Heart left ventricle (tissue), 13 donors: Measurements from ENCODE around the gene XIAP.

ENCODE experiments used
- POLR2A ChIP-seq, 2 donors: fragments of 450-650 bp; IDR thresholded peaks; one replicate each; pipeline ENCODE4 v1.6.1; 2017; ENCODE audit warnings: antibody characterized with exemption in 2 of 2, mild to moderate bottlenecking in 2 of 2, moderate library complexity in 2 of 2
- TF ChIP-seq, protein P1 (sequence below), 12 donors: fragments of 200-600 bp; sonication (generic) in 4 of 12; IDR thresholded peaks; one replicate each; pipeline versions ENCODE4 v1.5.0 to v1.8.0; 2018 to 2022; ENCODE audit warnings: antibody characterized with exemption in 12 of 12, mild to moderate bottlenecking in 5 of 12
- donor health status: ischemic (EF 13 %, LVEDD 7.1; RV severe dilation, severe dysfunction).
- donor health status: DM: no; HTN: yes; CAD: no.
- donor health status: DM: no; HTN: no; CAD: no.
- donor health status: ischemic (EF 25% LVEDD 6.9; RV normal size, moderate dysfunction).
- donor health status: ischemic (EF 25% LVEDD 5.7; RV mildly dilated, moderate dysfunction).
- donor health status: ischemic (EF 35%, LVEDD 5.7; RV mildly dilated, moderate dysfunction).
- donor health status: nonischemic (EF 11% LVEDD 7.7; RV severe dilation, severe dysfunction).
- donor health status: DM: yes; HTN: yes; CAD: no.
- donor health status: PGD.
- donor health status: ischemic (EF 29% LVEDD 5.4; RV normal size, mild dysfunction).
- donor health status: nonischemic (EF 23%, LVEDD 6.1; RV moderate dilation, normal function).

DNA sequence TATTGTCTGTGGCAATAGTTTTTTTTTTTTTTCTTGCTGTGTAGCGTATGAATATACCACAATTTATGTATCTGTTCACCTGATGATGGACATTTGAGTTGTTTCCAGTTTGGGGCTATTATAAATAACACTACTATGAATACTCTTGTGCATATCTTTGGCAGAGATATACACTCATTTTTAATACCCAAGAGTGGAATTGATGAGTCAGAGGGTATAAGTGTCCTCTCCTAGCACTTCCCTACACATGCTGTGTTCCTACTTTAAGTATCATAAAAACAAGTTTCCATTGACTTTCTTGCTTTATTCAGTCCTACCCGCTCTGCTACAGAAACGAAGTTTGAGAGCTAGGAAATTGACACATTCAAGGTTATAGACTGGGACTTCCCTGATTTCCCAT, 39.8 kb downstream of the XIAP start:
- TF ChIP-seq, protein P1, sequence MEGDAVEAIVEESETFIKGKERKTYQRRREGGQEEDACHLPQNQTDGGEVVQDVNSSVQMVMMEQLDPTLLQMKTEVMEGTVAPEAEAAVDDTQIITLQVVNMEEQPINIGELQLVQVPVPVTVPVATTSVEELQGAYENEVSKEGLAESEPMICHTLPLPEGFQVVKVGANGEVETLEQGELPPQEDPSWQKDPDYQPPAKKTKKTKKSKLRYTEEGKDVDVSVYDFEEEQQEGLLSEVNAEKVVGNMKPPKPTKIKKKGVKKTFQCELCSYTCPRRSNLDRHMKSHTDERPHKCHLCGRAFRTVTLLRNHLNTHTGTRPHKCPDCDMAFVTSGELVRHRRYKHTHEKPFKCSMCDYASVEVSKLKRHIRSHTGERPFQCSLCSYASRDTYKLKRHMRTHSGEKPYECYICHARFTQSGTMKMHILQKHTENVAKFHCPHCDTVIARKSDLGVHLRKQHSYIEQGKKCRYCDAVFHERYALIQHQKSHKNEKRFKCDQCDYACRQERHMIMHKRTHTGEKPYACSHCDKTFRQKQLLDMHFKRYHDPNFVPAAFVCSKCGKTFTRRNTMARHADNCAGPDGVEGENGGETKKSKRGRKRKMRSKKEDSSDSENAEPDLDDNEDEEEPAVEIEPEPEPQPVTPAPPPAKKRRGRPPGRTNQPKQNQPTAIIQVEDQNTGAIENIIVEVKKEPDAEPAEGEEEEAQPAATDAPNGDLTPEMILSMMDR (IDR thresholded peaks at IDR 0.05): no peak
- no peak for TF ChIP-seq POLR2A (IDR thresholded peaks at IDR 0.05)
